Left ventricle myocardium inferior (tissue), 1 donor: ENCODE measurements around the gene PIK3CD. TPM values are rescaled to one million over a fixed set of nuclear protein-coding genes. Genes with fewer than 3 reads are reported as not detected.
A peak's percentile ranks its signal among the peaks of the same experiment; 100 is the strongest.
"Not testable (repeated sequence)": the region's sequence is repeated elsewhere in the genome, so short reads cannot be mapped to it uniquely, and the experiment has no call there.

Source experiments
- DNase-seq: peaks from one replicate; pipeline ENCODE4 v3.0.0-alpha.2; 2020
- H3K27ac ChIP-seq: fragments of 200-600 bp; replicated peaks from 2 replicates; pipeline ENCODE4 v1.8.0; 2021
- H3K27me3 ChIP-seq: fragments of 200-600 bp; 2 replicates; pipeline ENCODE4 v1.8.0; 2021; ENCODE audit warnings: low read depth
- H3K36me3 ChIP-seq: fragments of 200-600 bp; 2 replicates; pipeline ENCODE4 v1.8.0; 2021
- H3K4me1 ChIP-seq: fragments of 200-600 bp; 2 replicates; pipeline ENCODE4 v1.8.0; 2021
- H3K4me3 ChIP-seq: fragments of 200-600 bp; 2 replicates; pipeline ENCODE4 v1.8.0; 2021; ENCODE audit warnings: mild to moderate bottlenecking, moderate library complexity
- H3K9me3 ChIP-seq: fragments of 200-600 bp; replicated peaks from 2 replicates; pipeline ENCODE4 v1.8.0; 2021
- CTCF ChIP-seq: fragments of 200-600 bp; IDR thresholded peaks from 2 replicates; pipeline ENCODE4 v1.8.0; 2021; ENCODE audit warnings: antibody characterized with exemption, mild to moderate bottlenecking, borderline replicate concordance
- intact Hi-C: fragments of 100-400 bp; cut with micrococcal nuclease; formaldehyde crosslinking; loops from one replicate; pipeline ENCODE4 v1.11.0; 2022
- total RNA-seq: library from RNA; stranded (reverse); fragmentation: NEBNext Ultra II Directional; extraction: Animal tissue kit (Norgen Biotek cat#: 25700); gene quantifications from one replicate; pipeline ENCODE4 v1.2.1, GENCODE V29; 2021
- donor health status: DM: no; HTN: yes; CAD: no; lungs with severe emphysema.

Gene PIK3CD
- total RNA-seq, 1 donor from 2014 or later = 2.6 TPM

DNA sequence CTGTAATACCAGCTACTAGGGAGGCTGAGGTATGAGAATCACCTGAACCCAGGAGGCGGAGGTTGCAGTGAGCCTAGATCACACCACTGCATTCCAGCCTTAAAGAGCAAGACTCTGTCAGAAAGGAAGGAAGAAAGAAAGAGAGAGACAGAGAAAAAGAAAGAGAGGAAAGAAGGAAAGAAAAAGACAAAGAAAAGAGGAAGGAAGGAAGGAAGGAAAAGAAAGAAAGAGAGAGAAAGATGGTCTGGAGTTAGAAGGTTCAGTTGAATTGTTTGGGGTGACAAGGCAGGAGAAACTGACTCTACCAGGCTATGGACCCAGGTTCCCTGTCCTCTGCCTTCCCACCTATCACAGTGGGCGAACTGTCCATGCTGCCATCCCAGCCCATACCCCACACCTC, 27.4 kb upstream of the PIK3CD start:
- no peaks in the 10 kb centered on the region for H3K36me3 ChIP-seq
- no peak overlapping the region for H3K4me3 ChIP-seq
- peaks cover 11% of the 10 kb centered on the region for H3K4me1 ChIP-seq
- no peak overlapping the region for H3K27ac ChIP-seq
- no peaks in the 10 kb centered on the region for H3K9me3 ChIP-seq
- DNase-seq = no peak
- TF ChIP-seq CTCF = no peak
- H3K27me3 ChIP-seq = peaks cover 78% of the 10 kb centered on the region
- intact Hi-C loops = no loop called here

- intact Hi-C loops, H3K9me3 ChIP-seq, H3K4me3 ChIP-seq, H3K36me3 ChIP-seq, DNase-seq, H3K27ac ChIP-seq: not testable (repeated sequence)
- H3K27me3 ChIP-seq = peaks cover 69% of the 10 kb centered on the region
- peaks cover 11% of the 10 kb centered on the region for H3K4me1 ChIP-seq
Measured at GRCh38 chr1:9625030-9625429, 26.5 kb upstream of the PIK3CD start.

DNA sequence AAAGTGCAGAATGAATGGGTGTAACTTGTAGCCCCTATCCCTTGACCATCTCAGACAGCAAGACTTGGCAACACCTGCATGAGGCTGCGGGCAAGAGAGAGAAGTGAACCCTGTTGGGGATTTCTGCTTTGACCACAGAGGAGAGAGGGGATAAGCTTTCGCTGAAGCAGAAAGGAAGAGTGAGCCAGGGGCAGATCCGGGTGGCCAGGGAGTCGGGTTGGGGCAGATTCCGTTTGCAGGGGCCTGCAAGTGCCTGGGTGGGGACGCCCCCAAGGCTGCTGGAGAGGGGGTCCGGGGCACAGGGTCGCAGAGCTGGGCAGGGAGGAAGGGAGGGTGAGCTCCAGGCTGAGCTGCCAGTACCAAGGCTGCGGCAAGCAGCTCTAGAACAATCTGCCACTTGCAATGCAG, 25.3 kb upstream of the PIK3CD start:
- H3K36me3 ChIP-seq = no peaks in the 10 kb centered on the region
- H3K9me3 ChIP-seq = no peaks in the 10 kb centered on the region
- H3K27me3 ChIP-seq = peaks cover 57% of the 10 kb centered on the region
- peaks cover 11% of the 10 kb centered on the region for H3K4me1 ChIP-seq
- no peak overlapping the region for H3K27ac ChIP-seq
- no peak for DNase-seq
- intact Hi-C loops = no loop called here
- peak overlapping the region; percentile 40 for H3K4me3 ChIP-seq
- TF ChIP-seq CTCF = no peak

GRCh38 chr1:9628541-9629444, 22.7 kb upstream of the PIK3CD start:
- Histone ChIP-seq H3K4me3 (no peak overlapping the region), H3K27ac (no peak overlapping the region), H3K36me3 (no peaks in the 10 kb centered on the region), H3K27me3 (peaks cover 38% of the 10 kb centered on the region), H3K4me1 (peaks cover 11% of the 10 kb centered on the region), H3K9me3 (no peaks in the 10 kb centered on the region)
- intact Hi-C loops = no loop called here
- no peak for TF ChIP-seq CTCF
- no peak for DNase-seq

- Histone ChIP-seq H3K36me3 (no peaks in the 10 kb centered on the region), H3K4me3 (no peak overlapping the region), H3K9me3 (no peaks in the 10 kb centered on the region), H3K27me3 (peaks cover 30% of the 10 kb centered on the region), H3K4me1 (peaks cover 11% of the 10 kb centered on the region), H3K27ac (no peak overlapping the region)
- intact Hi-C loops = no loop called here
- peak; percentile 59 for DNase-seq
- no peak for TF ChIP-seq CTCF
Measured at GRCh38 chr1:9629445-9630201, 21.9 kb upstream of the PIK3CD start.
